GM12874 (cell line): ENCODE results near the gene SLC25A2.

Experiments
- TF ChIP-seq, protein P1 (sequence below): IDR thresholded peaks from 2 replicates; pipeline ENCODE4 v1.5.1; 2011; ENCODE audit warnings: low read depth, mild to moderate bottlenecking, control low read depth, low read length, moderate library complexity; ENCODE audit not compliant: insufficient read depth

Gene SLC25A2

DNA sequence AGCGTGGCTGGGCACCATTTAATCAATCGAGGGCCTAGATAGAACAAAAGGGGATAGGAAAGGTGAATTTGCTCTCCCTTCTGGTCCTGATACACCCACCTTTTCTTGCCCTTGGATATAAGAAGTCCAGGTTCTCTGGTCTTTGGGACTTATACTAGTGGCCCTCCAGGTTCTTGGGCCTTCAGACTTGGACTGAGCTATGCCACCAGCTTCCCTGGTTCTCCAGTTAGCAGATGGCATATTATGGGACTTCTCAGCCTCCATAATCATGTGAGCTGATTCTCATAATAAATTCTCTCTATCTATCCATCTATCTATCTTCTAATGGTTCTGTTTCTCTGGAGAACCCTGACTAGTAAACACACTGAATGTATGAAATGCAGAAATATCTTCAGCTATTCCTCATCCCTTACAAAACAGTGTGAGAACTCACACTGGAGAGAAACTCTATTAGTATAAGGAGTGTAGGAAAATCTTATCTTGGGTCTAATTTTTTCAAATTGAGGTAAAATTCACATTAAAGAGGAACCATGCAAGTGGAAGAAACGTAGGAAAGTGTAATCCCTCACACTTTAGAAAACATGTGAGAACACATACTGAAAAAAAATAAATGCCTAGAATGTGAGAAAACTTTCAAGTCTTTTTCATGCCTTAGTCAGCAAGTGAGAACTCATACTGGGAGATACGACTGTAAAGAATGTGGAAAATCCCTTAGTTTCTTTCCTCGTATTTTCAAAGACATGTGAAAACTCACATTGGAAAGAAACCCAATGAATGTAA is 43.2 kb downstream of the SLC25A2 start:
- TF ChIP-seq, protein P1, sequence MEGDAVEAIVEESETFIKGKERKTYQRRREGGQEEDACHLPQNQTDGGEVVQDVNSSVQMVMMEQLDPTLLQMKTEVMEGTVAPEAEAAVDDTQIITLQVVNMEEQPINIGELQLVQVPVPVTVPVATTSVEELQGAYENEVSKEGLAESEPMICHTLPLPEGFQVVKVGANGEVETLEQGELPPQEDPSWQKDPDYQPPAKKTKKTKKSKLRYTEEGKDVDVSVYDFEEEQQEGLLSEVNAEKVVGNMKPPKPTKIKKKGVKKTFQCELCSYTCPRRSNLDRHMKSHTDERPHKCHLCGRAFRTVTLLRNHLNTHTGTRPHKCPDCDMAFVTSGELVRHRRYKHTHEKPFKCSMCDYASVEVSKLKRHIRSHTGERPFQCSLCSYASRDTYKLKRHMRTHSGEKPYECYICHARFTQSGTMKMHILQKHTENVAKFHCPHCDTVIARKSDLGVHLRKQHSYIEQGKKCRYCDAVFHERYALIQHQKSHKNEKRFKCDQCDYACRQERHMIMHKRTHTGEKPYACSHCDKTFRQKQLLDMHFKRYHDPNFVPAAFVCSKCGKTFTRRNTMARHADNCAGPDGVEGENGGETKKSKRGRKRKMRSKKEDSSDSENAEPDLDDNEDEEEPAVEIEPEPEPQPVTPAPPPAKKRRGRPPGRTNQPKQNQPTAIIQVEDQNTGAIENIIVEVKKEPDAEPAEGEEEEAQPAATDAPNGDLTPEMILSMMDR = no peak

DNA sequence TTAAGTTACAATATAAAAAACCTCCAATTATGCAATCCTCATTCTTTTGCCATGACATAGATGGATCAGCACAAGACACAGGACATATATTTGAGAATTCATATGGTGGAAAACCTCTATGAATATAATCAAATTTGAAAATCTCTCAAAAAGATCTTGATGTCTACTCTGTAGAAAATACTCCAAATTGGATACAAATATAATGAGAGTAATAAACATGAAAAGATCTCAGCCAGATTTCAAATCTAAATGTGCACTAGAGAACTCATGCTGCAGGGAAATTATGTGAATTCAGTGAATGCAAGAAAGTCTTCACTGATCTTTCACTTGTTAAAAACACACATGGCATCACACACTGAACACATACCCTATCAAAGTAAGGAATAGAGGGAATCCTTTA is 44.9 kb downstream of the SLC25A2 start:
- TF ChIP-seq, protein P1 = no peak

DNA sequence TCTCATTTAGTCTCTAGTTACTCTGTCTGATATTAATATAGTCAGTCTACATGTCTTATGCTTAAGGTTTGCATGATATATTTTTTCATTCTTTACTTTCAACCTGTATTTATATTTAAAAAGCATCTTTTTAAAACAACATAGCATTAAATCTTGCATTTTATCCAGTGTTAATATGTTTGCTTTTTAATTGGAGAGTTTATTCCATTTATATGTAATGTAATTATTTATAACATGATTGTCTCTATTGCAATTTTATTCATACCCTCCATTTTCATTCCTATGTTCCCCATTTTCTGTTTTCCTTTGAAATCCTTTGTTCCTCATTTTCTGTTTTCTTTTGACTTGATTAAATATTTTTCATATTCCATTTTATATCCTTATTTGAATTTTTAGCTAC is 45.4 kb downstream of the SLC25A2 start:
- TF ChIP-seq, protein P1 = no peak
